ENCODE measurements around the gene HSPA1A. TPM values are rescaled to one million over a fixed set of nuclear protein-coding genes. Genes with fewer than 3 reads are reported as not detected.
A peak's percentile ranks its signal among the peaks of the same experiment; 100 is the strongest.
"Not testable (repeated sequence)": the region's sequence is repeated elsewhere in the genome, so short reads cannot be mapped to it uniquely, and the experiment has no call there.

HSPA1A gene
- total RNA-seq, 1 donor from 2014 or later = 271 TPM

- TF ChIP-seq CTCF (IDR thresholded peaks at IDR 0.05; ENCODE audit: borderline replicate concordance) = no peak
- Histone ChIP-seq H3K4me3 (no peak overlapping the region), H3K27ac (replicated peaks) (no peak overlapping the region), H3K27me3 (ENCODE audit: low read depth) (no peaks in the 10 kb centered on the region), H3K4me1 (peaks cover 21% of the 10 kb centered on the region), H3K9me3 (replicated peaks) (no peaks in the 10 kb centered on the region), H3K36me3 (peaks cover 27% of the 10 kb centered on the region)
- intact Hi-C loops (cut with micrococcal nuclease) = no loop called here
- no peak for DNase-seq
Observed at GRCh38 chr6:31792761-31793171, 22.6 kb upstream of the HSPA1A start.

GRCh38 chr6:31793927-31794245 is 21.5 kb upstream of the HSPA1A start:
- intact Hi-C loops (cut with micrococcal nuclease); H3K4me3 ChIP-seq: not testable (repeated sequence)

GRCh38 chr6:31794294-31794865 is 21.0 kb upstream of the HSPA1A start:
- H3K27ac ChIP-seq (replicated peaks) = peak overlapping the region; percentile 99
- H3K36me3 ChIP-seq = peaks cover 27% of the 10 kb centered on the region
- peak overlapping the region; percentile 99 for H3K4me3 ChIP-seq
- no peak for DNase-seq
- TF ChIP-seq CTCF (IDR thresholded peaks at IDR 0.05; ENCODE audit: borderline replicate concordance) = no peak
- H3K4me1 ChIP-seq = peaks cover 21% of the 10 kb centered on the region
- H3K27me3 ChIP-seq (ENCODE audit: low read depth) = no peaks in the 10 kb centered on the region
- no peaks in the 10 kb centered on the region for H3K9me3 ChIP-seq (replicated peaks)
- intact Hi-C loops (cut with micrococcal nuclease) = no loop called here

More at GRCh38 chr6:31793927-31794245, 21.5 kb upstream of the HSPA1A start:
- DNase-seq; H3K27me3 ChIP-seq (ENCODE audit: low read depth); H3K9me3 ChIP-seq (replicated peaks): not testable (repeated sequence)
- Histone ChIP-seq H3K36me3 (peaks cover 27% of the 10 kb centered on the region), H3K27ac (replicated peaks) (peak overlapping the region; percentile 99), H3K4me1 (peaks cover 21% of the 10 kb centered on the region)

GRCh38 chr6:31794866-31795615 is 20.3 kb upstream of the HSPA1A start:
- TF ChIP-seq CTCF (IDR thresholded peaks at IDR 0.05; ENCODE audit: borderline replicate concordance) = no peak
- peak overlapping the region; percentile 99 for H3K27ac ChIP-seq (replicated peaks)
- H3K4me1 ChIP-seq = peaks cover 21% of the 10 kb centered on the region
- peak overlapping the region; percentile 99 for H3K4me3 ChIP-seq
- no peaks in the 10 kb centered on the region for H3K9me3 ChIP-seq (replicated peaks)
- peaks cover 27% of the 10 kb centered on the region for H3K36me3 ChIP-seq
- no peak for DNase-seq
- no peaks in the 10 kb centered on the region for H3K27me3 ChIP-seq (ENCODE audit: low read depth)
- intact Hi-C loops (cut with micrococcal nuclease) = no loop called here

GRCh38 chr6:31795616-31796298 is 19.6 kb upstream of the HSPA1A start, which contains the start of gene VARS1:
TSS of gene VARS1 (minus strand) at chr6:31795752. CDS start at chr6:31795217, 535 bp downstream.
- TF ChIP-seq CTCF (IDR thresholded peaks at IDR 0.05; ENCODE audit: borderline replicate concordance) = peak; percentile 90
- Histone ChIP-seq H3K27me3 (ENCODE audit: low read depth) (no peaks in the 10 kb centered on the region), H3K4me1 (peaks cover 21% of the 10 kb centered on the region), H3K9me3 (replicated peaks) (no peaks in the 10 kb centered on the region), H3K27ac (replicated peaks) (peak within 1 kb of the TSS; percentile 99), H3K36me3 (peaks cover 20% of the 10 kb centered on the region), H3K4me3 (peak within 1 kb of the TSS; percentile 99)
- intact Hi-C loops (cut with micrococcal nuclease) = no loop called here
- DNase-seq = peak; percentile 94
